ENCODE measurements around the gene QSOX2.
A peak's percentile ranks its signal among the peaks of the same experiment; 100 is the strongest.

Gene QSOX2

DNA sequence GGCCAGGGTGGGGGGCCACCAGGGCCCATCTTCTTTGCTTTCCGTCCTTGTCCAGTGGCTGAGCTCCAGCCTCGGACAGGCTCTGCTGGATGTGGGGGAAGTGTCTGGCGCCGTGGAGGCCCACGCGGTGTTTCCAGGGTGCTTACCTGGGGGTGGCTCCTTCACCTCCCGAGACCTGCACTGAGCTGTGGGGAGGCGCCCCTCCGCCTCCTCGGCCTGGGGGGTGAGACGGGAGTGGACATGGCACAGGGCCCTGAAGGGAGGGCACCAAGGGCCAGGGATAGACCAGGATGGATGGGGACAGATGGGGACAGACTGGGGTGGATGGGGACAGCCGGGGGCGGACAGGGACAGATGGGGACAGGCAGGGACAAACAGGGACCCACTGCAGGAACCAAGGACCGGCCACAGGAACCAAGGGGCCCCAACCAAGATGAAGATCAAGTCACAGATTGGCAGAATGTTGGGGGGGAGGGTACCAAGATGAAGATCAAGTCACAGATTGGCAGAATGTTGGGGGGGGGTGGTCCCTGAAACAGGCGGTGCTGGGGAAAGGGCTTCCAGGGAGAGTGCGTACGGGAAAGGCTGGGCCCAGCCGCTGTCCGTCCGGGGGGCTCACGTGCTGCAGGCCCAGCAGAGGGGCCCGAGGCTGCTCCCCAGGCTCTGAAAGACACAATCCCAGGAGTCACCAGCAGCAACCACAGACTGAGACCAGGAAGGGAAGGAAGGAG is 13.3 kb upstream of the QSOX2 start:
- peak overlapping the region; percentile 24 for H3K9ac ChIP-seq (ENCODE audit: low read depth, low read length)
- no peaks in the 10 kb centered on the region for H3K36me3 ChIP-seq (ENCODE audit: control insufficient read depth, insufficient read depth, low read length)
- no peaks in the 10 kb centered on the region for H3K27me3 ChIP-seq (ENCODE audit: control insufficient read depth, insufficient read depth, low read length)
- H3K4me1 ChIP-seq (ENCODE audit: control insufficient read depth, insufficient read depth, low read length), result no peaks in the 10 kb centered on the region
- H3K4me3 ChIP-seq (ENCODE audit: low read depth, low read length), result no peak overlapping the region
- H3K9me3 ChIP-seq (ENCODE audit: control insufficient read depth, insufficient read depth, low read length), result no peaks in the 10 kb centered on the region

DNA sequence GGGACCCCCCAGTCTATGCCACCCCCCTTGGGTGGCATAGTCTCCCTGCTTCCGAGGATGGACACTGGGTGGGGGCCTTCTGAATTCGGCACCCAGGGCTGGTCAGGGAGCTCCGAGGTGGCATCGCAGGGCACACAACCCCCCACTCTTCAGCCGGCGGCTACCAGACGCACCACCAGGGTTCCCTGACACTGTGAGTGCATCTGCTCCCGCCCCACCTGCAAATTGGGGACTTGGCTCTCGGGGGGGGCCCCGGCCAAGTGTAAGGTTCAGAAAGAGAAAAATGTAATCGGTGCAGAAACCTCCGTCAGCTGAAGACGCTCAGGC is 12.7 kb upstream of the QSOX2 start:
- Histone ChIP-seq H3K27me3 (ENCODE audit: control insufficient read depth, insufficient read depth, low read length) (no peaks in the 10 kb centered on the region), H3K9me3 (ENCODE audit: control insufficient read depth, insufficient read depth, low read length) (no peaks in the 10 kb centered on the region), H3K36me3 (ENCODE audit: control insufficient read depth, insufficient read depth, low read length) (no peaks in the 10 kb centered on the region), H3K4me3 (ENCODE audit: low read depth, low read length) (no peak overlapping the region), H3K4me1 (ENCODE audit: control insufficient read depth, insufficient read depth, low read length) (no peaks in the 10 kb centered on the region), H3K9ac (ENCODE audit: low read depth, low read length) (no peak overlapping the region)

DNA sequence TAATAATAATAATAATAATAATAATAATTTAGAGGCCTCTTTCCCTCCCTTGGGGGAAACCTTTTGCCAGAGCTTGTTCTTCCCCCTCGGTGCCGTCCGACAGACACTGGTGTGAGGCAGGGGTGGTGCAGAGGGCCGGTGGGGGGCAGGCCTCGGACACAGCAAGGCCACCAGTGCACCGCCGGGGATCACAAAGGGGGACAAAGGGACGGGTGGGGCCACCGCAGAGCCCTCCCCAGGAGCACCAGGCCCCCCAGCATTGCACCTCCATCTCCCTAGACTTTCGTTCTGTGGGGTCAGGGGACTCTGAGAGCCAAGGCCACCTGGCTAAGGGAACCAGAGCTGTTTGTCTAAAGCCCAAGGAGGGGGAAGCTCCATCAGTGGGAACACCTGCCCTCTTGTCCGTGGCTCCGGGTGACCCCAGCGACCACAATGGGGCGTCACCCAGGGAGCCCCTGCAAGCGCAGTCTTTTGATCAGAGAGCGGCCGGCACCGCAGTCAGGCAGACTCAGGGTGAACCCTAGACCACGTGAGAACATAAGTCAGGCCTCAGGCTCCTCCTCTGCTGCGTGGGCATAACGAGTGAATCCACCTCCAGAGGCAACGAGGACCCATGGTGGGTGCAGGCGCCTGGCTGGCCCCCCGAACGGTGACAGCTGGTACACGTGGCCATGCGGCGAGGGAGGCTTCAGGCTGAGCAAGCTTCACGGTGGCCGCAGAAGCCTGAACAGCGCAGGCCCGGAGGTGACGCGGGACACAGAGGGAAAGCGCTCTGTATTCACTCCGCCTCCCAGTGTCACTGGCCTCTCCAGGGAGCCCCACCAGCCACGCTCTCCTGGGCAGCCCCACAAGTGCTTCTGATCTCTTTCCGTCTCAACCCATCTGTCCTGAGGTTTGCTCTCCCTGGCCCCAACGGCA is 12.0 kb upstream of the QSOX2 start:
- H3K27me3 ChIP-seq (ENCODE audit: control insufficient read depth, insufficient read depth, low read length), result no peaks in the 10 kb centered on the region
- no peaks in the 10 kb centered on the region for H3K9me3 ChIP-seq (ENCODE audit: control insufficient read depth, insufficient read depth, low read length)
- H3K36me3 ChIP-seq (ENCODE audit: control insufficient read depth, insufficient read depth, low read length), result no peaks in the 10 kb centered on the region
- no peak overlapping the region for H3K9ac ChIP-seq (ENCODE audit: low read depth, low read length)
- no peak overlapping the region for H3K4me3 ChIP-seq (ENCODE audit: low read depth, low read length)
- H3K4me1 ChIP-seq (ENCODE audit: control insufficient read depth, insufficient read depth, low read length), result no peaks in the 10 kb centered on the region

DNA sequence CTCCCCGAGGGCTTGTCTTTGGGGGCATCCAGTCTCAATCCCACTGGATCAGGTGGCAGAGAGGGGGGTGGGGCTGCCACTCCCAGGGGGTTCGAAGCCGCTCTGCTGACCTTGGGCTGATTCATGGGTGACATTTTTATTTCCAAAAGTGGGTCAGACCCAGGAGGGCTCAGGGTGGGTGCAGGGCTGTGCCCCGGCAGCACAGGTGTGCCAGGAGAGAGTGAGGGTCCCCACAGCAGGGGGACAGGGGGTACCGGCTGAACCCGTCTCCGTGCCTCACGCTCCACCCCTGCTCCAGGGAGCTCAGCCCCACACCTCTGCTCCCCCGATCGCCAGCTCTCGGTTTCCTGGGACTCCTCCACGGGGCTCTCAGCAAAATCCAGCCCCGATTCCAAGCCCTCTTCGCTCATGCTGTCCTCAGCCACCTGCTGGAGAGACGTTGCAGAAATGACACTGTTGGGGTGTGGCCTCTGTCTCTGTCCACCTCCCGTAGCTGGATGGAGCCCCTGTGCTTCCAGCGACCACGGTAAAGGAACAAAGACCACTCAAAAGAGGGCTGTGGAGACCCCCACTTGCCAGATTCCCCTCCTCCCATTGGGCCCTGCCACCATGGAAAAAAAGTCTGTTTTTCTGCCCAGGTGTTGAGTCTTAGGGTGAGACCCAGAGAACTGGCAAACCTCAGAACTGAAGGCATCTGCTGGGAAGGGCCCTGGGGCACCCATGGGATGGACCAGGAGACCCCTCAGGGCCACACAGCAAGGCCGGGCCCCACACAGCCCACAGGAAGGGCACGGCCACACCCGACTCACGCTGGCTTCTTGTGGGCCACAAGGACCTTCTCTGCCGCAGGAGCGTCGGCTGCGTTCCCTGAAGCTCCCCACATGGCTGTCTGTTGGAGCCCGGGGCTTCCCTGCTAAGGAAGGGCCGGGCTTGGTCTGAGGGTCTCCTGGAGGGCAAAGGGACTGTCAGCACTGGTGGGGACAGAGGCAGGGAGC is 10.6 kb upstream of the QSOX2 start:
- Histone ChIP-seq H3K36me3 (ENCODE audit: control insufficient read depth, insufficient read depth, low read length) (no peaks in the 10 kb centered on the region), H3K27me3 (ENCODE audit: control insufficient read depth, insufficient read depth, low read length) (no peaks in the 10 kb centered on the region), H3K9me3 (ENCODE audit: control insufficient read depth, insufficient read depth, low read length) (no peaks in the 10 kb centered on the region), H3K9ac (ENCODE audit: low read depth, low read length) (no peak overlapping the region), H3K4me1 (ENCODE audit: control insufficient read depth, insufficient read depth, low read length) (no peaks in the 10 kb centered on the region), H3K4me3 (ENCODE audit: low read depth, low read length) (no peak overlapping the region)

DNA sequence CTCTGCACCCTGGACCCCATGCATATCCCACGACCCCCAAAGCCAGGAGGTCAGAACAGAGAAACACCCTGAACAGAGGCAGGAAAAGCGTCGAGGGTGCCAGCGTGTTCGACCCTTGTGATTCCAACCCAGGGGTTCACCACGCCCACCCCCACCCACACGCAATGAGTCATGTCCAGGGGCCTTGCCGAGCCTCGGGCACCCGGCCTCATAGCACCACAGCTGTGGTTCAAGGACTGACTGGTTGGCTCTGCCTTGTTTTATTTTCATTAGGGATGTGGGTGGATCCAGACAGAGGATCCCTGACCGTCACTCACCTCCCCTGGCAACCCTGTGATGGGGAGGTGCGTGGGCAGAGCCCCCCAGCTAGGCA is 9.5 kb upstream of the QSOX2 start:
- Histone ChIP-seq H3K27me3 (ENCODE audit: control insufficient read depth, insufficient read depth, low read length) (no peaks in the 10 kb centered on the region), H3K9me3 (ENCODE audit: control insufficient read depth, insufficient read depth, low read length) (no peaks in the 10 kb centered on the region), H3K36me3 (ENCODE audit: control insufficient read depth, insufficient read depth, low read length) (no peaks in the 10 kb centered on the region), H3K4me1 (ENCODE audit: control insufficient read depth, insufficient read depth, low read length) (no peaks in the 10 kb centered on the region), H3K4me3 (ENCODE audit: low read depth, low read length) (no peak overlapping the region), H3K9ac (ENCODE audit: low read depth, low read length) (no peak overlapping the region)

DNA sequence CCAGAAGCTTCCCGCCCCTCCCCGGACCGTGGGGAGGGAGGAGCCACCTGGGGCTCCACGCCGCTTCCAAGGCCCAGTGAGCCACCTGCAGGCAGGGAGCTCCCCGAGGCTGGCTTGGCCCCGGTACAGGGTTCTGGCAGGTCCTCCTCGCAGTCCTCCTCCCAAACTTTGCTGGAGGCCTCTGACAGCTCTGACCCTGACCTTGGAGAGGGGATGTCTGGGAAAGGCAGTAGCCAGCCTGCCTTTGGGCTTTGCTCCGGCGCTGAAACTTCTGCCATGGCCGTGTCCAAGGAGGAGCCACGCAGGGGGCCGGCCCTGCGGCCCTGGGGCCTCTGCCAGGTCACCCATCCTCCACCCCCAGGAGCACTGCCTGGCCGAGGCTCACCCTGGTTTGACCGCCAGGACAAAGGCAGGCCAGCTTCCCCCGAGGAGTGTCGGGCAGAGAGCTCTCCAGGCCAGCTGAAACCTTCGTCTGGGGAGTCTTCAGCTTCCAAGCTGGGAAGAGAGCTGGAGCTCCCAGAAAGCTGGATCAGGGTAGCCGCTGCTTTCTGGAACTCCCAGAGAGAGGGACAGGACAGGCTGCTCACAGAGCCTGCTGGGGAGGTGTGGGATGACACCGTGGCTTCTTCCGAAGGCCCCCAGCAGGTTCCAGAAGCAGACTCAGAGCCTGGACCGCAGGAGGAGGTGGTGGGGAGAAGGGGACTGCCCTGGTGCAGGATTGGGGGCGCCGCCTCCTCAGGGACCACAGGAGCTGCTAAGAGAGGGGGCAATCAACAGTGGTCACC is 9.0 kb upstream of the QSOX2 start:
- H3K36me3 ChIP-seq (ENCODE audit: control insufficient read depth, insufficient read depth, low read length), result no peaks in the 10 kb centered on the region
- H3K27me3 ChIP-seq (ENCODE audit: control insufficient read depth, insufficient read depth, low read length), result no peaks in the 10 kb centered on the region
- no peaks in the 10 kb centered on the region for H3K9me3 ChIP-seq (ENCODE audit: control insufficient read depth, insufficient read depth, low read length)
- no peak overlapping the region for H3K4me3 ChIP-seq (ENCODE audit: low read depth, low read length)
- H3K4me1 ChIP-seq (ENCODE audit: control insufficient read depth, insufficient read depth, low read length), result no peaks in the 10 kb centered on the region
- H3K9ac ChIP-seq (ENCODE audit: low read depth, low read length), result no peak overlapping the region

DNA sequence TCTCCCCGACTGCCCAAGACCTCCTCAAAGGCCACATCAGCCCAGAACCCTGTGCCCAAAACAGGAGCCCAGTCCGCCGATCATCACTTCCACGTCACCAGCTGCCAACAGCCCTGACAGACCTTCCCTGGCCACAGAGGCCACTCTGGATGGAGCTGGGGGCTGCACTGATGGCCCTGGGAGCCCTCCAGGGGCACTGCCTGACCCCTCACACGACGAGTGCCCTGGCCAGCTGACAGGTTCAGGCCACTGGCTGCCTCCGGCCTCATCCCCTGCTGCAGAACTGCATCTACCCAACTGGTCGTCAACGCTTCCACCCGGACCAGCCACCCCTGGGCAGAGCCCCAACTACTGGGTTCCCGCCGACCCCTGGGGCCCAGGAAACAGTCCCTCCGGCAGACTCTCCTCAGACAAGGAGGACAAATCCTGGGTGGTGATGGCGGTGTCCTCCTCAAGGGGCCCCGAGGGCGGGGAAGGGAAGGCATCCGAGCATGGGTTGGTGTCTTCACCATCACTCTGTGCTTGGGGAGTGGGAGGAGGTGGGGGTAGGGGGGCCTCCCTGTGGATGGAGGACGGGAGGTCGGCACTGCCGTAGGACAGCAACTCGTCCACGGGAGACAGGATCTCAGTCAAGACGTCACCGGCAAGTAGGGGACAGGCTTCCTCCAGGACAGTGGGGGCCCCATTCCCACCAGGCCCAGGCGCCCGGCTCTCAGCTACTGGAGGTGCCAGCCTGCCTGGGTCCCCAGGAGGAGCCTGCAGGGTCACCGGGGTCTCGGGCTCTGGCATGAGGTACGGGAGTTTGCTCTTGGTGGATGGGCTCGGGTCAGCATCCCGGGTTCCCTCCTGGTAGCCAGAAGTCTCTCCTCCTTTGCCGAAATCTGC is 7.9 kb upstream of the QSOX2 start:
- Histone ChIP-seq H3K36me3 (ENCODE audit: control insufficient read depth, insufficient read depth, low read length) (no peaks in the 10 kb centered on the region), H3K4me3 (ENCODE audit: low read depth, low read length) (no peak overlapping the region), H3K4me1 (ENCODE audit: control insufficient read depth, insufficient read depth, low read length) (no peaks in the 10 kb centered on the region), H3K9ac (ENCODE audit: low read depth, low read length) (no peak overlapping the region), H3K9me3 (ENCODE audit: control insufficient read depth, insufficient read depth, low read length) (no peaks in the 10 kb centered on the region), H3K27me3 (ENCODE audit: control insufficient read depth, insufficient read depth, low read length) (no peaks in the 10 kb centered on the region)

DNA sequence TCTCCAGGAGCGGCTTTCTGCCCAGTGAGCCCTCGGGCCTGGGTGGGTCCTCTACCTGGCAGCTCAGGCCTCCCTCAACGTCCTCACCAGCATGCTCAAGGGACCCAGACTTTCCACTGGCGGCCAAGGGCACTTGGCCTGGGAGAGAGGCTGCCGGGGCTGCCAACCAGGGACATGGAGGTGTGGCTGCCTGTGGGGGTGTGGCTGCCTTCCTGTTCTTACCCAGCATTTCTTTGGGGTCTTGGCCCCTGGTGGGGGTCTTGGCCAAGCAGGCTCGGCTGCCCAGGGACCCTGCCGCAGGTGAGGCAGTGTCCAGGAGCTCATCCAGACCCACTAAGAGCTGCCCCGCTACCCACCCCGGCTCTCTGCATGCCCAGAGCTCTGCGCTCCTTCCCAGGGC is 7.2 kb upstream of the QSOX2 start:
- Histone ChIP-seq H3K27me3 (ENCODE audit: control insufficient read depth, insufficient read depth, low read length) (no peaks in the 10 kb centered on the region), H3K4me3 (ENCODE audit: low read depth, low read length) (no peak overlapping the region)

DNA sequence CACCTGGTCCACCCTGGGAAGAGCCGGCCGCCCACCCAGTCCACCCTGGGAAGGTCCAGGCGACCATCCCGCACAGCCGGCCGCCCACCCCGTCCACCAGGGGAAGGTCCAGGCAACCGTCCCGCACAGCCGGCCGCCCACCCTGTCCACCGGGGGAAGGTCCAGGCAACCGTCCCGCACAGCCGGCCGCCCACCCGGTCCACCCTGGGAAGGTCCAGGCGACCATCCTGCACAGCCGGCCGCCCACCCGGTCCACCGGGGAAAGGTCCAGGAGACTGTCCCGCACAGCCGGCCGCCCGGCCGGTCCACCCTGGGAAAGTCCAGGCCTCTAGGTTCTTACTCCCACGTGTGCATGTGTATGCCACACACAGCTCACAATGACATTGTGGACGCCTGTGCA is 6.7 kb upstream of the QSOX2 start:
- no peaks in the 10 kb centered on the region for H3K36me3 ChIP-seq (ENCODE audit: control insufficient read depth, insufficient read depth, low read length)
- H3K4me3 ChIP-seq (ENCODE audit: low read depth, low read length), result no peak overlapping the region
- no peak overlapping the region for H3K9ac ChIP-seq (ENCODE audit: low read depth, low read length)
- H3K4me1 ChIP-seq (ENCODE audit: control insufficient read depth, insufficient read depth, low read length), result no peaks in the 10 kb centered on the region
- H3K27me3 ChIP-seq (ENCODE audit: control insufficient read depth, insufficient read depth, low read length), result no peaks in the 10 kb centered on the region
- H3K9me3 ChIP-seq (ENCODE audit: control insufficient read depth, insufficient read depth, low read length), result no peaks in the 10 kb centered on the region

More for the DNA sequence above, 7.2 kb upstream of the QSOX2 start:
- H3K9ac ChIP-seq (ENCODE audit: low read depth, low read length), result no peak overlapping the region
- H3K4me1 ChIP-seq (ENCODE audit: control insufficient read depth, insufficient read depth, low read length), result no peaks in the 10 kb centered on the region
- no peaks in the 10 kb centered on the region for H3K36me3 ChIP-seq (ENCODE audit: control insufficient read depth, insufficient read depth, low read length)
- no peaks in the 10 kb centered on the region for H3K9me3 ChIP-seq (ENCODE audit: control insufficient read depth, insufficient read depth, low read length)

DNA sequence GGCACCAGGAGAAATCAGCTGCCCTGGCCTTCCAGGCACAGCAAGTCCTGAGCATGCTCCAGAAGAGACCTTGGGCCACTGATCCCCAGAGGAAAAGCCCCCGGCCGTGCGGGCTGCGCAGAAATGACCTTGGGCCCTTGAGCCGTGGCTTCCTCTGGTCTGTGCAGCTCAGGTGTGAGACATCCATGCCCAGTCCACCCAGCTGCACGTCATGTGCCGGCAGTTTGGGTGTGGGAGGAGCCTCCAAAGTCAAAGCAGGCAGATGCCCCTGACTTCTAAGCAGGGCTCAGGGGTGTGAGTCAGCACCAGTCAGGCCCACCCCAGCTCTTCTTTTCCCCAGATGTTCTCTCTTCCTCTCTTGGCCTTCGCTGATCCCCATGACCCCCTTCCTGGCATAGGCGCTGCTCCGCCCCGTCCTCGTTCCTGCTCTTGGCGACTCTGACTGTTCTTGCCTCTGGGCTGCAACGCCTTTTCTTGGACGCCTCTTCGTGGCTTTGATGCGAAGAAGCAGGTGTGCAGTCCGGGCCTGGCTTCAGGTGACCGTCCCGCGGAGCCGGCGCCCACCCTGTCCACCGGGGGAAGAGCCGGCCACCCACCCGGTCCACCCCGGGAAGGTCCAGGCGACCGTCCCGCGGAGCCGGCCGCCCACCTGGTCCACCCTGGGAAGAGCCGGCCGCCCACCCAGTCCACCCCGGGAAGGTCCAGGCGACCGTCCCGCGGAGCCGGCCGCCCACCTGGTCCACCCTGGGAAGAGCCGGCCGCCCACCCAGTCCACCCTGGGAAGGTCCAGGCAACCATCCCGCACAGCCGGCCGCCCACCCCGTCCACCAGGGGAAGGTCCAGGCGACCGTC is 5.9 kb upstream of the QSOX2 start:
- Histone ChIP-seq H3K9ac (ENCODE audit: low read depth, low read length) (no peak overlapping the region), H3K9me3 (ENCODE audit: control insufficient read depth, insufficient read depth, low read length) (no peaks in the 10 kb centered on the region), H3K4me1 (ENCODE audit: control insufficient read depth, insufficient read depth, low read length) (no peaks in the 10 kb centered on the region), H3K27me3 (ENCODE audit: control insufficient read depth, insufficient read depth, low read length) (peaks cover 2% of the 10 kb centered on the region), H3K36me3 (ENCODE audit: control insufficient read depth, insufficient read depth, low read length) (no peaks in the 10 kb centered on the region), H3K4me3 (ENCODE audit: low read depth, low read length) (no peak overlapping the region)

All from iPS-15b (cell line).